Measurements from ENCODE around the gene MYO9A. TPM values are rescaled to one million over a fixed set of nuclear protein-coding genes. Genes with fewer than 3 reads are reported as not detected.

The MYO9A gene
- total RNA-seq, 1 experiment from 2014 or later: 41.6 TPM

DNA sequence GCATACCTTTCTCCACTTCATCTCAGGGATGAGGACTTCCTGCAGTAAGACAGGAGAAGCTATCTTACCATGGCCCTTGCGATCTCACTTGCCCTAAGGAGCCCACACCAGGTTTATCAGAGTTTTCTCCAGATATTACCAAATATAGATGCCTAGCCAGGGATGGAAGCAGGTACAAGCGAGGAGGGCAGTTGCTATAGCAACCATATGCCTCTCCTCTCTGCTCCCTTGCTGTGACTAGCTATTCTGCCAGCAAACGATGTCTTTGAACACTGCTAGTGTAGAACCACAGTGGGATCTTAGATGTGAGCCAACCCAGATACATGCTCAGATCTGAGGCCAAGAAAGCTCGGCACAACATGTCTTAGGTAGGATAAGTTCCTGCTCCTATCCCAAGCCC is 45.8 kb upstream of the MYO9A start:
- ChIA-PET CTCF (no interaction called here), POLR2A (no interaction called here)
- Histone ChIP-seq H3K4me1 (ENCODE audit: control insufficient read depth, insufficient read depth, low read length) (no peaks in the 10 kb centered on the region), H3K27ac (ENCODE audit: low read length) (no peak overlapping the region), H3K9me3 (ENCODE audit: control insufficient read depth, insufficient read depth, low read depth, low read length) (no peaks in the 10 kb centered on the region), H3K27me3 (ENCODE audit: control insufficient read depth, insufficient read depth, low read length) (no peaks in the 10 kb centered on the region), H3K36me3 (ENCODE audit: control insufficient read depth, insufficient read depth, low read length) (no peaks in the 10 kb centered on the region), H3K4me3 (ENCODE audit: low read depth in 2 of 2, low read length in 2 of 2) (no peak overlapping the region)
- TF ChIP-seq TCF7L2 (IDR thresholded peaks at IDR 0.05; ENCODE audit: low read depth, low read length) (no peak), POLR2AphosphoS5 (IDR thresholded peaks at IDR 0.05; ENCODE audit: low read depth, low read length) (no peak)
- TF ChIP-seq, protein P1, sequence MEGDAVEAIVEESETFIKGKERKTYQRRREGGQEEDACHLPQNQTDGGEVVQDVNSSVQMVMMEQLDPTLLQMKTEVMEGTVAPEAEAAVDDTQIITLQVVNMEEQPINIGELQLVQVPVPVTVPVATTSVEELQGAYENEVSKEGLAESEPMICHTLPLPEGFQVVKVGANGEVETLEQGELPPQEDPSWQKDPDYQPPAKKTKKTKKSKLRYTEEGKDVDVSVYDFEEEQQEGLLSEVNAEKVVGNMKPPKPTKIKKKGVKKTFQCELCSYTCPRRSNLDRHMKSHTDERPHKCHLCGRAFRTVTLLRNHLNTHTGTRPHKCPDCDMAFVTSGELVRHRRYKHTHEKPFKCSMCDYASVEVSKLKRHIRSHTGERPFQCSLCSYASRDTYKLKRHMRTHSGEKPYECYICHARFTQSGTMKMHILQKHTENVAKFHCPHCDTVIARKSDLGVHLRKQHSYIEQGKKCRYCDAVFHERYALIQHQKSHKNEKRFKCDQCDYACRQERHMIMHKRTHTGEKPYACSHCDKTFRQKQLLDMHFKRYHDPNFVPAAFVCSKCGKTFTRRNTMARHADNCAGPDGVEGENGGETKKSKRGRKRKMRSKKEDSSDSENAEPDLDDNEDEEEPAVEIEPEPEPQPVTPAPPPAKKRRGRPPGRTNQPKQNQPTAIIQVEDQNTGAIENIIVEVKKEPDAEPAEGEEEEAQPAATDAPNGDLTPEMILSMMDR (IDR thresholded peaks at IDR 0.05): no peak
- TF ChIP-seq, protein P2, sequence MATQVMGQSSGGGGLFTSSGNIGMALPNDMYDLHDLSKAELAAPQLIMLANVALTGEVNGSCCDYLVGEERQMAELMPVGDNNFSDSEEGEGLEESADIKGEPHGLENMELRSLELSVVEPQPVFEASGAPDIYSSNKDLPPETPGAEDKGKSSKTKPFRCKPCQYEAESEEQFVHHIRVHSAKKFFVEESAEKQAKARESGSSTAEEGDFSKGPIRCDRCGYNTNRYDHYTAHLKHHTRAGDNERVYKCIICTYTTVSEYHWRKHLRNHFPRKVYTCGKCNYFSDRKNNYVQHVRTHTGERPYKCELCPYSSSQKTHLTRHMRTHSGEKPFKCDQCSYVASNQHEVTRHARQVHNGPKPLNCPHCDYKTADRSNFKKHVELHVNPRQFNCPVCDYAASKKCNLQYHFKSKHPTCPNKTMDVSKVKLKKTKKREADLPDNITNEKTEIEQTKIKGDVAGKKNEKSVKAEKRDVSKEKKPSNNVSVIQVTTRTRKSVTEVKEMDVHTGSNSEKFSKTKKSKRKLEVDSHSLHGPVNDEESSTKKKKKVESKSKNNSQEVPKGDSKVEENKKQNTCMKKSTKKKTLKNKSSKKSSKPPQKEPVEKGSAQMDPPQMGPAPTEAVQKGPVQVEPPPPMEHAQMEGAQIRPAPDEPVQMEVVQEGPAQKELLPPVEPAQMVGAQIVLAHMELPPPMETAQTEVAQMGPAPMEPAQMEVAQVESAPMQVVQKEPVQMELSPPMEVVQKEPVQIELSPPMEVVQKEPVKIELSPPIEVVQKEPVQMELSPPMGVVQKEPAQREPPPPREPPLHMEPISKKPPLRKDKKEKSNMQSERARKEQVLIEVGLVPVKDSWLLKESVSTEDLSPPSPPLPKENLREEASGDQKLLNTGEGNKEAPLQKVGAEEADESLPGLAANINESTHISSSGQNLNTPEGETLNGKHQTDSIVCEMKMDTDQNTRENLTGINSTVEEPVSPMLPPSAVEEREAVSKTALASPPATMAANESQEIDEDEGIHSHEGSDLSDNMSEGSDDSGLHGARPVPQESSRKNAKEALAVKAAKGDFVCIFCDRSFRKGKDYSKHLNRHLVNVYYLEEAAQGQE (IDR thresholded peaks at IDR 0.05; ENCODE audit: insufficient read depth in 1 of 2, low read depth in 2 of 2, low read length in 1 of 2): no peak
- in situ Hi-C loops (cut with HindIII; ENCODE audit: low pct_unique_long_range_greater_than_20kb, low sequenced_read_pairs): no loop called here
- BruUV-seq (replicated peaks): no TSS peak
- ATAC-seq: no peak
- no peak for DNase-seq (ENCODE audit: low read depth, low spot score)
- intact Hi-C loops (cut with micrococcal nuclease; ENCODE audit: unreplicated experiment): no loop called here

DNA sequence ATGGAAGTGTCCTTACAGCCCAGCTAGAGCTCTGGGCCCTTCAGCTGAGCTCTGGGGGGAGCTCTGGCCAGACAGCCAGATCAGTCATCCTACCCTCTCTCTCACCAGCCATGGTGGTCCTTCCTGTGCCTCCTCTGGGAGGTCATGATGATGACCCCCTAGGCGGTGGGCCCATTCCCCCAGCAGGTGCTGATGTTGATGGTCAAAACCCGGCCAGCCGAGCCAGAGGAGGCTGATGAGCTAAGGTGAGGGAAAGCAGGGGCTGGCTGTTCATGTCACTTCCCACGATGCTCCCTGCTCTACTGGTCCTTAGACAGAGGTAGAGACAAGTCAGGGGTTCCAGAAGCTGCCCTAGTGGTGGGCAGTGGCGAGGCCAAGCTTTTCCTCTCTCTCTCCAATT is 44.6 kb upstream of the MYO9A start:
- no TSS peak for BruUV-seq (replicated peaks)
- in situ Hi-C loops (cut with HindIII; ENCODE audit: low pct_unique_long_range_greater_than_20kb, low sequenced_read_pairs): no loop called here
- intact Hi-C loops (cut with micrococcal nuclease; ENCODE audit: unreplicated experiment): no loop called here

More for the DNA sequence above, 44.6 kb upstream of the MYO9A start:
- ChIA-PET POLR2A (interaction anchor here (0.5 kb wide), 1 partner anchor 331 kb away, joined by 11 read pairs; no protein-coding TSS in a partner anchor), CTCF (interaction anchor here (0.6 kb wide), 1 partner anchor 419 kb away, joined by 7 read pairs; no protein-coding TSS in a partner anchor)
- Histone ChIP-seq H3K36me3 (ENCODE audit: control insufficient read depth, insufficient read depth, low read length) (no peaks in the 10 kb centered on the region), H3K9me3 (ENCODE audit: control insufficient read depth, insufficient read depth, low read depth, low read length) (no peaks in the 10 kb centered on the region), H3K27me3 (ENCODE audit: control insufficient read depth, insufficient read depth, low read length) (no peaks in the 10 kb centered on the region), H3K4me1 (ENCODE audit: control insufficient read depth, insufficient read depth, low read length) (no peaks in the 10 kb centered on the region), H3K27ac (ENCODE audit: low read length) (no peak overlapping the region), H3K4me3 (ENCODE audit: low read depth in 2 of 2, low read length in 2 of 2) (no peak overlapping the region)
- TF ChIP-seq TCF7L2 (IDR thresholded peaks at IDR 0.05; ENCODE audit: low read depth, low read length): no peak
- TF ChIP-seq, protein P1 (IDR thresholded peaks at IDR 0.05): no peak
- no peak for TF ChIP-seq SIN3A (IDR thresholded peaks at IDR 0.05; ENCODE audit: borderline replicate concordance, insufficient read depth, low read depth, low read length)
- TF ChIP-seq, protein P2 (IDR thresholded peaks at IDR 0.05; ENCODE audit: insufficient read depth in 1 of 2, low read depth in 2 of 2, low read length in 1 of 2): no peak
- TF ChIP-seq POLR2AphosphoS5 (IDR thresholded peaks at IDR 0.05; ENCODE audit: low read depth, low read length): no peak
- DNase-seq (ENCODE audit: low read depth, low spot score): no peak
- ATAC-seq: no peak

Data from Panc1 (cell line).